ENCODE data around the gene PIGO.

PIGO gene

GRCh38 chr9:35089434-35089833 is 7.0 kb downstream of the PIGO start:
- TF ChIP-seq ARNTL (CRISPR knock-in tag; IDR thresholded peaks at IDR 0.05; ENCODE audit: borderline replicate concordance, low read depth) = no peak
- no peak for TF ChIP-seq CSRNP3 (CRISPR knock-in tag; IDR thresholded peaks at IDR 0.05)
- TF ChIP-seq ZFP3 (CRISPR knock-in tag; IDR thresholded peaks at IDR 0.05) = no peak
- no peak for TF ChIP-seq BACH2 (CRISPR knock-in tag; IDR thresholded peaks at IDR 0.05; ENCODE audit: borderline replicate concordance)
- TF ChIP-seq SNAI2 (CRISPR knock-in tag; IDR thresholded peaks at IDR 0.05) = no peak
- TF ChIP-seq ZNF565 (CRISPR knock-in tag; conservative IDR thresholded peaks at IDR 0.05; ENCODE audit: low read depth) = no peak
- no peak for TF ChIP-seq TCF4 (CRISPR knock-in tag; IDR thresholded peaks at IDR 0.05; ENCODE audit: borderline replicate concordance)
- no peak for TF ChIP-seq PPARA (CRISPR knock-in tag; IDR thresholded peaks at IDR 0.05; ENCODE audit: borderline replicate concordance)
- no peak for TF ChIP-seq CREB5 (CRISPR knock-in tag; IDR thresholded peaks at IDR 0.05; ENCODE audit: low read depth)
- no peak for TF ChIP-seq CSDC2 (CRISPR knock-in tag; IDR thresholded peaks at IDR 0.05)
- TF ChIP-seq PATZ1 (CRISPR knock-in tag; IDR thresholded peaks at IDR 0.05; ENCODE audit: borderline replicate concordance) = no peak
- no peak for TF ChIP-seq POU6F1 (CRISPR knock-in tag; IDR thresholded peaks at IDR 0.05; ENCODE audit: borderline replicate concordance, low read depth)
- TF ChIP-seq ZNF70 (CRISPR knock-in tag; IDR thresholded peaks at IDR 0.05) = no peak
- no peak for TF ChIP-seq TSHZ2 (CRISPR knock-in tag; IDR thresholded peaks at IDR 0.05)
- TF ChIP-seq ISL1 (CRISPR knock-in tag; IDR thresholded peaks at IDR 0.05) = no peak
- TF ChIP-seq GLIS3 (CRISPR knock-in tag; IDR thresholded peaks at IDR 0.05) = no peak
- TF ChIP-seq TOX (CRISPR knock-in tag; IDR thresholded peaks at IDR 0.05; ENCODE audit: borderline replicate concordance) = no peak
- no peak for TF ChIP-seq ZC3H10 (CRISPR knock-in tag; IDR thresholded peaks at IDR 0.05)
- TF ChIP-seq ZNF8 (CRISPR knock-in tag; IDR thresholded peaks at IDR 0.05) = no peak
- ATAC-seq = no peak

- no peak for ATAC-seq
- TF ChIP-seq ESRRG (CRISPR knock-in tag; IDR thresholded peaks at IDR 0.05) (no peak), POU6F1 (CRISPR knock-in tag; IDR thresholded peaks at IDR 0.05; ENCODE audit: borderline replicate concordance, low read depth) (no peak), SNAI2 (CRISPR knock-in tag; IDR thresholded peaks at IDR 0.05) (no peak), CREB5 (CRISPR knock-in tag; IDR thresholded peaks at IDR 0.05; ENCODE audit: low read depth) (no peak), CSRNP3 (CRISPR knock-in tag; IDR thresholded peaks at IDR 0.05) (no peak), ZC3H10 (CRISPR knock-in tag; IDR thresholded peaks at IDR 0.05) (no peak), ISL1 (CRISPR knock-in tag; IDR thresholded peaks at IDR 0.05) (no peak), OSR1 (CRISPR knock-in tag; IDR thresholded peaks at IDR 0.05) (no peak), GLIS3 (CRISPR knock-in tag; IDR thresholded peaks at IDR 0.05) (no peak), TOX (CRISPR knock-in tag; IDR thresholded peaks at IDR 0.05; ENCODE audit: borderline replicate concordance) (no peak)
These were observed 11.3 kb downstream of the PIGO start for GRCh38 chr9:35085078-35085477.
